ENCODE measurements around the gene CCDC110. TPM values are rescaled to one million over a fixed set of nuclear protein-coding genes. Genes with fewer than 3 reads are reported as not detected.

CCDC110 gene
- total and polyA plus RNA-seq, 2 of the 13 experiments (the other 11 are each of a cell fraction or from before 2014, with no cell fraction given): not detected

DNA sequence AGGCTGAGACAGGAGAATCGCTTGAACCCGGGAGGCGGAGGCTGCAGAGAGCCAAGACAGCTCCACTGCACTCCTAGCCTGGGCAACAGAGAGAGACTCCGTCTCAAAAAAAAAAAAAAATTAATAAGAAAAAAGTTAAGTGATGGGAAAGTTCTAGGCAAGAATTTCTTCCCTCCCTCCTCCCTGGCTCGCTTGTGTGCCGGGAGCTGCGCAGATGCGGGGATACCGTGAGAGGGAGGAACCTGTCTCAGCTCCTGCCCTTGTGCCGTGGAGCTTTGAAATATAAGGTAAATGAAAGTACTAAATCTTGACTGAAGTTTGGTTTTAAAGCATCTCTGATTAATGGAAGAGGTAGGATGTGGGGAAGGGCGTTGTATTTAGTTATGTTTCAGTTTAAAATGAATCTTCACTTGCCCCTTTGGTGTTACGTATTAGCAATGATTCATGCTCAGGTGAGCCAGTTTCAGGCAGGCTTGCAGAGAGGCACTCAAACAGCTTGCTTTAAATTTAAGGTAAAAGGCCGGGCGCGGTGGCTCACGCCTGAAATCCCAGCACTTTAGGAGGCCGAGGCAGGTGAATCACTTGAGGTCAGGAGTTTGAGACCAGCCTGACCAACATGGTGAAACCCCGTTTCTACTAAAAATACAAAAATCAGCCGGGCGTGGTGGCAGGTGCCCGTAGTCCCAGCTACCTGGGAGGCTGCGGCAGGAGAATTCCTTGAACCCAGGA lies 44.4 kb downstream of the CCDC110 start (continued):
- TF ChIP-seq TCF12 (IDR thresholded peaks at IDR 0.05): no peak
- TF ChIP-seq TCF12 (CRISPR knock-in tag; IDR thresholded peaks at IDR 0.05): no peak
- TF ChIP-seq, protein P1, sequence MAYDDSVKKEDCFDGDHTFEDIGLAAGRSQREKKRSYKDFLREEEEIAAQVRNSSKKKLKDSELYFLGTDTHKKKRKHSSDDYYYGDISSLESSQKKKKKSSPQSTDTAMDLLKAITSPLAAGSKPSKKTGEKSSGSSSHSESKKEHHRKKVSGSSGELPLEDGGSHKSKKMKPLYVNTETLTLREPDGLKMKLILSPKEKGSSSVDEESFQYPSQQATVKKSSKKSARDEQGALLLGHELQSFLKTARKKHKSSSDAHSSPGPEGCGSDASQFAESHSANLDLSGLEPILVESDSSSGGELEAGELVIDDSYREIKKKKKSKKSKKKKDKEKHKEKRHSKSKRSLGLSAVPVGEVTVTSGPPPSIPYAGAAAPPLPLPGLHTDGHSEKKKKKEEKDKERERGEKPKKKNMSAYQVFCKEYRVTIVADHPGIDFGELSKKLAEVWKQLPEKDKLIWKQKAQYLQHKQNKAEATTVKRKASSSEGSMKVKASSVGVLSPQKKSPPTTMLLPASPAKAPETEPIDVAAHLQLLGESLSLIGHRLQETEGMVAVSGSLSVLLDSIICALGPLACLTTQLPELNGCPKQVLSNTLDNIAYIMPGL (CRISPR knock-in tag; IDR thresholded peaks at IDR 0.05; ENCODE audit: borderline replicate concordance in 1 of 2, low read depth in 1 of 2): no peak

DNA sequence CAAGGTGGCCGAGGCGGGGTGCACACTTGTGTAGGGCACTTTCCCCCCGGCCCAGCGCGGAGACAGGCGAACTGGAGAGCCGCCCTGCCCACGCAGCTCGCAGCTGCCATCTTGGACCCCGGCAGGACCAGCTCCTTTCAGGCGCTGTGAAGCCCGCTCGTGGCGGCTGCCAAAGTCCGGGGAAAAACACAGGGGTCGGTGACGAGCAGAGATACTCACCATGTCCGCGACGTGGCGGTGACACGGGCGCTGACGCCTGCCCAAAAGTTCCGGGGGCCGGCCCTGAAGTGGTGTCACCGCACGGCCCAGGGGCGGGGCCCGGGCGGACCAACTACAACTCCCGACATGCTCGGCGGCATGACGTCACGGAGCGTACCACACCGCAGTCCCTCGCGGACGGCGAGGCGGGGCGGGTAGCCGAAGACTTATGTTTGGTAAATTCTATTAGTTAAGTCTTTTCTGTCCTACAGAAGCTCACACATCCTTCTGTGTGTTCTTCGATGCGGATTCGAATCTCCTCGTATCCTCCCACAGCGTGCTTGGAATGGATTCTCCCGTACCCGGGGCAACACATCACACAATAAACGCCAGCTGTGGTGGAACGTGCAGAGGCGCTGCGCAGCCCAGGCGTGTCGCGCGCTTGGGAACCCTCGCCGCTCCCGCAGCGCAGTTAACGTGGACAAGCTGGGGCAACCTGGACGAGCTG lies 45.7 kb downstream of the CCDC110 start, which contains the start of gene UFSP2:
Gene UFSP2 (minus strand): TSS at position 318 of the 706 bp plus-strand sequence. CDS start 96 bp downstream, at position 222.
- intact Hi-C loops (cut with micrococcal nuclease; ENCODE audit: unreplicated experiment) (no loop called here), in situ Hi-C loops (cut with HindIII; ENCODE audit: extremely low pct_ligation_motif_present, low pct_unique_long_range_greater_than_20kb) (no loop called here)
- Histone ChIP-seq H3K27me3 (ENCODE audit: control insufficient read depth in 1 of 2, insufficient read depth in 2 of 2, low read length in 2 of 2) (no peaks in the 10 kb centered on the region; a peak in 2 of 5 replicates), H3K36me3 (replicated peaks in 1 of 2; ENCODE audit: control insufficient read depth in 1 of 2, insufficient read depth in 2 of 2, low read length in 2 of 2) (peaks cover 0 to 13% of the 10 kb centered on the region in 2 experiments; a peak in 1 of 5 replicates), H4K20me1 (ENCODE audit: insufficient read depth, low read length) (no peaks in the 10 kb centered on the region), H3K9ac (ENCODE audit: insufficient read depth, low read depth, low read length) (peak within 1 kb of the TSS; percentile 99), H3K4me1 (ENCODE audit: insufficient read depth, low read length) (peaks cover 30% of the 10 kb centered on the region), H3K4me2 (ENCODE audit: low read depth, low read length) (peak within 1 kb of the TSS; percentile 97), H3K27ac (ENCODE audit: extremely low read length, insufficient read depth, low read length) (peak within 1 kb of the TSS; percentile 95), H3K4me3 (replicated peaks in 1 of 3; ENCODE audit: insufficient read depth in 1 of 3, low read depth in 2 of 3, low read length in 3 of 3) (peak within 1 kb of the TSS; percentile 82 to 90 (median 89)), H3K79me2 (ENCODE audit: insufficient read depth, low read length) (peaks cover 18% of the 10 kb centered on the region), H3K9me3 (ENCODE audit: low read length) (no peaks in the 10 kb centered on the region), H2AFZ (ENCODE audit: low read length) (peak within 1 kb of the TSS; percentile 96)
- ChIA-PET CTCF (ENCODE audit: low intra/inter-chr PET ratio, low total read pairs) (no interaction called here), POLR2A (interaction anchor here (3.6 kb wide), 1 partner anchor 29 kb away, joined by 30 read pairs; the partner anchor contains the start of genes ANKRD37 and LRP2BP)
- BruUV-seq (replicated peaks): no TSS peak
- 0% methylated on average over 8 of the region's 66 CpGs for WGBS (ENCODE audit: low lambda C conversion rate)
- ATAC-seq: peak; percentile 95
- DNase-seq (ENCODE audit: low spot score): peak; percentile 81
- FAIRE-seq: peak; percentile 64
- peak; percentile 63; the same call in 1 of the 2 replicates for TF ChIP-seq ZMYM4 (CRISPR knock-in tag; IDR thresholded peaks at IDR 0.05)
- 0 out of 2 replicates have a peak, but pooled peaks have one; percentile 32 for TF ChIP-seq ZNF224 (CRISPR knock-in tag; IDR thresholded peaks at IDR 0.05)
- TF ChIP-seq, protein P2, sequence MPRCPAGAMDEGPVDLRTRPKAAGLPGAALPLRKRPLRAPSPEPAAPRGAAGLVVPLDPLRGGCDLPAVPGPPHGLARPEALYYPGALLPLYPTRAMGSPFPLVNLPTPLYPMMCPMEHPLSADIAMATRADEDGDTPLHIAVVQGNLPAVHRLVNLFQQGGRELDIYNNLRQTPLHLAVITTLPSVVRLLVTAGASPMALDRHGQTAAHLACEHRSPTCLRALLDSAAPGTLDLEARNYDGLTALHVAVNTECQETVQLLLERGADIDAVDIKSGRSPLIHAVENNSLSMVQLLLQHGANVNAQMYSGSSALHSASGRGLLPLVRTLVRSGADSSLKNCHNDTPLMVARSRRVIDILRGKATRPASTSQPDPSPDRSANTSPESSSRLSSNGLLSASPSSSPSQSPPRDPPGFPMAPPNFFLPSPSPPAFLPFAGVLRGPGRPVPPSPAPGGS (CRISPR knock-in tag; IDR thresholded peaks at IDR 0.05): peak; percentile 67; the same call in 1 of the 2 replicates
- TF ChIP-seq ARHGAP35 (CRISPR knock-in tag; IDR thresholded peaks at IDR 0.05; ENCODE audit: borderline replicate concordance): no peak
- TF ChIP-seq SP4 (CRISPR knock-in tag; IDR thresholded peaks at IDR 0.05): peak; percentile 76
- no peak for TF ChIP-seq ZNF326 (CRISPR knock-in tag; IDR thresholded peaks at IDR 0.05; ENCODE audit: borderline replicate concordance)
- no peak for TF ChIP-seq TEAD2 (CRISPR knock-in tag; IDR thresholded peaks at IDR 0.05)
- TF ChIP-seq ZNF367 (CRISPR knock-in tag; IDR thresholded peaks at IDR 0.05; ENCODE audit: borderline replicate concordance): no peak
- no peak for TF ChIP-seq ZNF264 (CRISPR knock-in tag; IDR thresholded peaks at IDR 0.05)
- peak; percentile 79; the same call in 1 of the 2 replicates for TF ChIP-seq JUN (CRISPR knock-in tag; IDR thresholded peaks at IDR 0.05)
- no peak for TF ChIP-seq MED13 (CRISPR knock-in tag; IDR thresholded peaks at IDR 0.05)
- TF ChIP-seq, protein P3, sequence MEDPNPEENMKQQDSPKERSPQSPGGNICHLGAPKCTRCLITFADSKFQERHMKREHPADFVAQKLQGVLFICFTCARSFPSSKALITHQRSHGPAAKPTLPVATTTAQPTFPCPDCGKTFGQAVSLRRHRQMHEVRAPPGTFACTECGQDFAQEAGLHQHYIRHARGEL (CRISPR knock-in tag; IDR thresholded peaks at IDR 0.05): no peak
- TF ChIP-seq ZNF780A (CRISPR knock-in tag; IDR thresholded peaks at IDR 0.05): no peak
- 0 out of 2 replicates have a peak, but pooled peaks have one; percentile 47 for TF ChIP-seq ZSCAN29 (CRISPR knock-in tag; conservative IDR thresholded peaks at IDR 0.05)
- no peak for TF ChIP-seq ZMYM3 (CRISPR knock-in tag; IDR thresholded peaks at IDR 0.05)
